Sciatic nerve (tissue), 2 donors: ENCODE data around the gene RNLS. TPM values are rescaled to one million over a fixed set of nuclear protein-coding genes. Genes with fewer than 3 reads are reported as not detected.
"Not testable (repeated sequence)": the region's sequence is repeated elsewhere in the genome, so short reads cannot be mapped to it uniquely, and the experiment has no call there.

Source experiments
- ATAC-seq: fragments of 200-7000 bp; cut with Tn5 transposase; one replicate; pipeline ENCODE4 v1.9.1; 2020; ENCODE audit warnings: mild to moderate bottlenecking, moderate library complexity
- DNase-seq: peaks from one replicate; pipeline ENCODE4 v3.0.0-alpha.2; 2020; ENCODE audit warnings: low spot score
- intact Hi-C: fragments of 100-400 bp; cut with DNase I; formaldehyde crosslinking; loops from one replicate; pipeline ENCODE4 v1.14.2; 2022
- total RNA-seq: library from RNA; stranded (reverse); fragmentation: NEBNext Ultra II Directional; extraction: Animal tissue kit (Norgen Biotek cat#: 25700); gene quantifications from one replicate; pipeline ENCODE4 v1.2.1, GENCODE V29; 2021
- donor health status: DM: no; HTN: no; CAD: no.
- donor health status: DM: no; HTN: no; CAD: no.

The RNLS gene
- total RNA-seq, 1 donor from 2014 or later: 5.5 TPM

GRCh38 chr10:88291289-88292184 lies 291.6 kb downstream of the RNLS start:
- no peak for ATAC-seq
- DNase-seq: no peak
- intact Hi-C loops: no loop called here

DNA sequence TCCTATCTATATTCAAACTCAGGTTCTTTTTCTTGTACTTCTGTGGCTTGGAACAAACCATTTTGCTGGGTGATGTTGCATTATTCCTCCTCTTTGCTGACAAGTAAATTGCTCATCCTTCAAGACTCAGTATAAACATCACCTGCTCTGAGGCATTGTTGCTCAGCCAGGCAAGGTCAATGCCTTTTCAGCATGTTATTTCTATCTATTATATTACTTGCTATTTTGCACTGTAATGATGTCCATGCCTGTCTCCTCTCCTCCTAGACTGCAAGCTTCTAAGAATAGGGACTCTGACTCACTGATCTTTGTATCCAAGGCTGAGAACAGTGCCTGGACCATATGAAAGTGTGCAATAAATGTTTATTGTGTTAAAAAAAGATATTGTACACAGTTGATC lies 293.8 kb downstream of the RNLS start:
- no peak for ATAC-seq
- intact Hi-C loops: no loop called here
- no peak for DNase-seq

DNA sequence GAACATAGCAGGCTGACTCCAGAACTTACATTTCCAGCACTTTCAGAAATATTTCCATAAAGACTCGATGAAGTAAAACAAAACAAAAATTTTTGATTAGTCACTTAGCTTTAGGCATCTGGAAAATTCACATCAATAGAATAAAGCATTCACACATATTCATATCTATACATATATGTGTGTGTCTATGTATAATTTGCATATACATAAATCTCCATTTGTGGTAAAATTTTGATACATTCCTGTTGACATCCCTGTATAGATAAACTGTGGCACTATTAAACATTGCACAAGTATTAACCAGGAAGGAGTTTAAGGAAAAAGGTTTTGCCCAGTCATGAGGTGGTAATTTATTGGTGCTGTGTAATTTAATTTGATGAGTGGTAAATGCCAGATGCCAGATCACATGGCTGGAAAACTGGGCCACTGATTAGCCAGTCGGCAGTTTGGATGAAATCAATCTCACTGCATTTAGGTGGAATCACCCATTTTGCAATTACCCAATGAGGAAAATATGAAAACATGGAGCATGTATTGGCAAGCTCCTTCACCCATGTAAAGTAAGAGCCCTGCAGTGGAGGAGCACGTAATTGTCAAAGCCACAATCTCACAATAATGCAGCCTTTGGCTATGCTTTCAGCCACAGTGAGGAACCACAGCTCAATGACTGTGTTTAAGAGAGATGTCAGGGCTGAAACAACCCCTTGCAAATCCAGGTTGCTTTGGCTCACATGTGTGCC lies 294.6 kb downstream of the RNLS start:
- intact Hi-C loops: no loop called here
- ATAC-seq (no peak), DNase-seq (no peak)

DNA sequence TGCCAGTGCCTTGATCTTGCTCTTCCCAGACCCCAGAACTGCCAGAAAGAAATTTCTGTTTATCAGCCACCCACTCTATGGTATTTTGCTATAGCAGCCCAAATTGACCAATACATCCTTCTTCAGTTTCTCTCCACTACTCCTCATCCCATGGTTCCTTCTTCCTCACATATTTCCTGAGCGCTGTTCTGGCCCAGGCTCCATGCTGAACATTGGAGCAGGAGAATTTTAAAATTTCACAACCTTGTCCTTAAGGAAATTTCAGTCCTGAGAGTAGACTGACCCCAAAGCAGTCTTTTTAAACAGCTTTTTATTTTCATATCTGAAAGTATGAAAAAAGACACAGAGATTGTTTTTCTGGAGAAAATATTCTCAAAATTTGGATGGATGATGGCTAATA lies 297.1 kb downstream of the RNLS start:
- DNase-seq (no peak), ATAC-seq (no peak)
- intact Hi-C loops: no loop called here

- intact Hi-C loops: no loop called here
- ATAC-seq: peak; percentile 75
- DNase-seq: no peak
Measured at GRCh38 chr10:88281592-88282347, 301.3 kb downstream of the RNLS start.

- DNase-seq (no peak), ATAC-seq (no peak)
- intact Hi-C loops: no loop called here
Measured at GRCh38 chr10:88280518-88280917, 302.6 kb downstream of the RNLS start.

- no peak for ATAC-seq
- intact Hi-C loops: no loop called here
Measured at GRCh38 chr10:88278912-88279311, 304.2 kb downstream of the RNLS start.

DNA sequence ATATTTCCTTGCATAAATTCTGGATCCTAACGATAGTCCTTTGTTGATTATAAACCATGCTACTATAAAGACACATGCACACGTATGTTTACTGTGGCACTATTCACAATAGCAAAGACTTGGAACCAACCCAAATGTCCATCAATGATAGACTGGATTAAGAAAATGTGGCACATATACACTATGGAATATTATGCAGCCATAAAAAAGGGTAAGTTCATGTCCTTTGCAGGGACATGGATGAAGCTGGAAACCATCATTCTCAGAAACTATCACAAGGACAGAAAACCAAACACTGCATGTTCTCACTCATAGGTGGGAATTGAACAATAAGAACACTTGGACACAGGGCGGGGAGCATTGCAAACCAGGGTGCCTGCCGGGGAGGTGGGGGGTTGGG lies 306.2 kb downstream of the RNLS start:
- DNase-seq, intact Hi-C loops, ATAC-seq: not testable (repeated sequence)

More at GRCh38 chr10:88278912-88279311, 304.2 kb downstream of the RNLS start:
- no peak for DNase-seq

- ATAC-seq (no peak), DNase-seq (no peak)
- intact Hi-C loops: no loop called here
Measured at GRCh38 chr10:88274286-88274685, 308.8 kb downstream of the RNLS start.

DNA sequence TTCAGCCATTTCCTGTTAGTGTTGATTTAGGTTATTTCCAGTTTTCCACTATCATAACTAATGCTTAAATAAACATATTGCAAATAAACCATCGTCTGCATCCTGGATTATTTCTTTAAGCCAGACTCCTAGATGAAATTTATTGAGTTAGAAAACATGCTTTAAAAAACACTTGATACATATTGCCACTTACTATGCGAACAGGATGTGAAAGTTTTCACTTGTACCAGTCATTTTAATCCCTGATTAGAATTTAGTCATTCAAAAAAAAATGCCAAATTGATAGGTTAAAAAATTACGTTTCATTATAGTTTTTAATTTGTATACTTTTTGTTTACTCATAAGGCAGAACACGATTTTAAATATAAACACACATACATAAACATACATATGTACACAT lies 309.6 kb downstream of the RNLS start:
- ATAC-seq (no peak), DNase-seq (no peak)
- intact Hi-C loops: no loop called here

DNA sequence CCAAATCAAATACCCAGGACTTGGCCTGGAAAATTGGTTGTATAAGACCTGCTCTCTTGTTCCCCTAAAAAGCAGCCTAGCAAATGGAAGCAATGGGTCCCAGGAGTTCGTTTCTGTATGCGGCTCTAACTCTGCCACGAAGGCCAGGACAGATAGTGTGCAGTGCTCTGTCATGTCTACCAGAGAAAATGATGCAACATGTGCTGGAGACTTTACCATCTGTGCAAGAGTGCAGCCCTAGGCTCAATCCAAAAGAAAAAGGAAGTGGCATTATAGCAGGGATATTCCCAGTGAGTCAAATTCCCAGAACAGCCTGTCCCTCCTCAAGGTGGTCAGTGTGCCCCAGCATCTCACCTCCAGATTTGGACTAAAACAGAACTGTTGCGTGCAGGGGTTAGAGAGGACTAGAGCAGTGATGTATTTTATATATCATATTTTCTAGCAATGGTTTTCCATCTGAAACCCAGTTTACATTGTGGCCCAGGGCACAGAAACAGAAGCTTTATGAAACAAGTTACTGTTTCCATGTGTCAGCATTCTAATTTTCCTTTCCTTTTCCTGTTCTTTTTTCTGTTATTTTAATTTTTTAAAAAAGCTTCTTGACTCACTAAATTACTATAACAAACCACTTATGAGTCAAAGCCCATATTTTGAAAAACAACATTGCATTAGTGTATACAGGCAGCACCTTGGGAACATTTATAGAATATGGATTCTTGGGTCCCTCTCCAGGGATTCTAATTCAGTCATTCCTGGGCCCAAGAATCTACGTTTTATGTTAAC lies 311.2 kb downstream of the RNLS start:
- no peak for DNase-seq
- peak; percentile 74 for ATAC-seq
- intact Hi-C loops: no loop called here

DNA sequence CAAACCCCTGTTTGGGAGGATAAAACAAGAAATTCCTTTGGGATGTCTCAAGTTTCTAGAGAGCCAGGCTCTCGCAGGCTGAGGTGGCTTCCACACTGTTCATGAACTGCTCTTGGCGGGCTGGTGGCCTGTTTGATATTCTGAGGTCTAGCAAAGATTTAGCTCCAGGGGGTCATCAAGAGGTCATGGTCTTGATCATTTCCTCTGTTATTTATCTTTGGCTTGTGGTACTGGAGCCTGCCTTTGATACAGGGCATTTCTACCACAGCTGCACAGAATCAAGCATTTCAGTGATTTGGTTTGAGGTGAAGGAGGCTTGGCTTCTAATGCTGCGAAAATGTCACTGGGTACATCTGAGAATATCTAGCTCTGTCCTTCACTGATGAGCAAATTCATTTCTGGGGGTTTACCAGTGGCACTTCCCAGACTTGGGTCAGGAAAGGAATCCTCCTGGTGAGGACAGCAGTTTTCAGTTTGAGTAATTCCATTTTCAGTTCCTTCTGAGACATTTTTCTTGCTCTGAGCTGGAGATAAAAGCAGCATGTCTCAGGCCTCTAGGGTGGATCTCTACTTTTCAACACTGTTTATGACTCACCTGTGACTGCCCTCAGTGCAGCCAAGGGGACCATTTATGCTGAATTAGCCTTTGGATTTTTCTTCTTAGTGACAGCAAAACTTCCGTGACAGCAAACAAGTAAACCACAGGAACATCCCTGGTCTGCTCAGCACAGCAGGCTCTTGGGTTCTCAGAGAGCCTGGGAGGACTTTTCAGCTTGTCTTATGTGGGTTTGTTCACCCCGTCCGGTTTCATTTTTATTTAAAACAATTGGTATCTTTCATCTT lies 312.0 kb downstream of the RNLS start:
- intact Hi-C loops: no loop called here
- DNase-seq (no peak), ATAC-seq (peak; percentile 58)

DNA sequence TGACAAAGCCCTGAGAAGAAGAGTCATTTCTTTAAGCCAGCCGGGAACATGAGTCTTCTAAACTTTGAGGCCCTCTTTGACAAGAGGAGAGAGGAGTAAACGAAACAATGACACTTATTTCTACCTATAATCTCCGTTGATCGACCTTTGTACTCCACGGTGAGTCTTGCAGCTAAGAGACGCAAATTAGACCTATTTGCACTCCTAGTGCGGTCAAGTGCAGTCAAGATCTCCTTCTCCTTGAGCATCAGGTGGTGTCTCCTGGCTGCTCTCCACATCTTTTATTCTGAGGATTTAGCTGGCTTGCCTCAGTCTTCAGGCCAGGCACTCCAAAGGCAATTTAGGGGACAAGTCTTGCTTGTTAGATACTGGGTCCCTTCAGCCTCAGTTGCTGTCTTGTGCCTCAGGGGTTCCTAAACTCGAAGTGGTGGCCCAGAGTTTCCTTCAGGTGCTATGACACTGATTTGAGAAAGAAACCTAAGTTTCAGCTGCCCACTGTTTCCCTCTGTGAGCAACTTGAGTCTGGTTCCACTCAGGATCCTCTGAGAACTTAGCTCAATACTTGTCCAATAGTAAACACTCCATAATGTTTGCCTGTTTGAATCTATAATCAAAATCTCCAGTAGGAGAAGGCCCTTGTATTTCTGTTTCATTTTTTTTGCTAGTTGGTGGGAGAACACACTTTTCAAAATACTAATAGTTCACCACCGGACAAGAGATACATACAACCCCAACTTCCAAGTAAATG lies 312.9 kb downstream of the RNLS start:
- ATAC-seq: no peak
- DNase-seq: no peak
- intact Hi-C loops: no loop called here

- intact Hi-C loops: no loop called here
- no peak for DNase-seq
- no peak for ATAC-seq
Measured at GRCh38 chr10:88262591-88263234, 320.4 kb downstream of the RNLS start.

DNA sequence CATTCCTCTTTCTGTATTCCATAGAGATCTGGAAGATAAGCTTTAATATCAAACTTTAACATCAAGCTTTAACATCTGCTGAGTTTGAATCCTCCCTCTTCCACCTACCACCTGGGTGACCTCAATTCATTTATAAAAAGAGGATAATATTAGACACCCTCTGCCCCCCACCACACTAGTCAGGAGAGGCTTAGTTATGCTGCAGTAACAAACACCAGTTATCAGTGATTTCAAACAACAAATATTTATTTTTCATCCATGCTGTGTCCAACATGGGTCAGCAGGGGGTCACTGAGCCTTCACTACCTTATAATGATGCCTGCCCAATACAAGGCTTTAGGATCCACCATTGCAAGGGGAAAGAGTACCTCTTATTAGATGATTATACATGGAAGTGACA lies 322.0 kb downstream of the RNLS start:
- DNase-seq (no peak), ATAC-seq (no peak)
- intact Hi-C loops: no loop called here

DNA sequence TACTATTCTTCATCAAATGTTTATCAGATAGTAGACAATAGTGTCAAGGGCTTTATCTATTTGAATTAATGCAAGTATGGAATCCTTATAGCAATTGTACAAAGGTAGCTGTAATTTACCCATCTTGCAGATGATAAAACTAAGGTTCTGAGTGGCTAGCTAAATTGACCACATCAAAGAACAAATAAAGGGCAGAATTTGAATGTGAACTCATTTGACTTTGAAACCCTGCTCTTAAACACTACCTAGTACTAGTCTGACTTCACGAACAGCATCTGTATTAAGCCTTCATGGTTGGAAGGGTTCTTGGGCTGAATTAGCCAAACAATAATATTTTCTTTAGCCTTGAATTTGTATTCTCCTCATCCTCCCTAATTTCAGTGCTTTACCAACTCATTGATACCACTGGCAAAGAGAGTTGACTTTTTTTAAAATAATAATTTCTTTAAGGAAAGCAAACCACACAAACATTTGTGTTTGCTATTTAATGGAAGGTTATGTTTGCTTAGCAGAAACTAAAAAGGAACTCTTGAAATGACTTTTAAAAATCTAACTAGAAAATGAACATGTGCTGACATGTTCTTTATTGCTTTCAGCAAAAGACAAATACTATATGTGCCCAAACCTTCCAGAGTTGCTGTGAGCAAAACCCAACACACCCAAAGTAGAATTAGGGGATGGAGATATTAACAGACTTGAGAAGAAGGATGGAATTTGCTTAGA lies 322.6 kb downstream of the RNLS start:
- ATAC-seq (no peak), DNase-seq (no peak)
- intact Hi-C loops: no loop called here
